ENCODE measurements around the gene PNRC1. TPM values are rescaled to one million over a fixed set of nuclear protein-coding genes. Genes with fewer than 3 reads are reported as not detected.

PNRC1 gene
- total RNA-seq, 1 donor from 2014 or later: 229 TPM

- no peak overlapping the region for H3K4me3 Mint-ChIP-seq
- H3K9me3 Mint-ChIP-seq: peaks cover 3% of the 10 kb centered on the region
- H3K27me3 Mint-ChIP-seq: no peaks in the 10 kb centered on the region
- no peak for TF ChIP-seq CTCF (IDR thresholded peaks at IDR 0.05)
- ChIA-PET POLR2A (interaction anchor here (0.7 kb wide), 2 partner anchors 356 to 1494 kb away, joined by 4 to 6 read pairs; no protein-coding TSS in a partner anchor), CTCF (no interaction called here)
- intact Hi-C loops (cut with micrococcal nuclease): no loop called here
- DNase-seq (no peak), ATAC-seq (ENCODE audit: low read depth) (no peak)
- no peaks in the 10 kb centered on the region for H3K36me3 Mint-ChIP-seq (ENCODE audit: low read depth)
- H3K27ac Mint-ChIP-seq: no peak overlapping the region
- H3K4me1 Mint-ChIP-seq: peaks cover 6% of the 10 kb centered on the region
Observed at GRCh38 chr6:89045011-89045387, 35.6 kb upstream of the PNRC1 start.

GRCh38 chr6:89045576-89045975 is 35.0 kb upstream of the PNRC1 start:
- no peaks in the 10 kb centered on the region for H3K9me3 Mint-ChIP-seq
- ChIA-PET POLR2A (no interaction called here), CTCF (no interaction called here)
- no peak overlapping the region for H3K27ac Mint-ChIP-seq
- peaks cover 6% of the 10 kb centered on the region for H3K4me1 Mint-ChIP-seq
- no peaks in the 10 kb centered on the region for H3K27me3 Mint-ChIP-seq
- intact Hi-C loops (cut with micrococcal nuclease): no loop called here
- H3K36me3 Mint-ChIP-seq (ENCODE audit: low read depth): no peaks in the 10 kb centered on the region
- TF ChIP-seq CTCF (IDR thresholded peaks at IDR 0.05): no peak
- DNase-seq: no peak
- no peak overlapping the region for H3K4me3 Mint-ChIP-seq
- no peak for ATAC-seq (ENCODE audit: low read depth)

- no peaks in the 10 kb centered on the region for H3K9me3 Mint-ChIP-seq
- no peak for ATAC-seq (ENCODE audit: low read depth)
- no peaks in the 10 kb centered on the region for H3K36me3 Mint-ChIP-seq (ENCODE audit: low read depth)
- TF ChIP-seq CTCF (IDR thresholded peaks at IDR 0.05): no peak
- H3K4me1 Mint-ChIP-seq: peaks cover 5% of the 10 kb centered on the region
- CTCF ChIA-PET: no interaction called here
- DNase-seq: no peak
- H3K27me3 Mint-ChIP-seq: no peaks in the 10 kb centered on the region
- POLR2A ChIA-PET: interaction anchor here (1.4 kb wide), 1 partner anchor 32 kb away, joined by 3 read pairs; no protein-coding TSS in a partner anchor
- H3K27ac Mint-ChIP-seq: no peak overlapping the region
- H3K4me3 Mint-ChIP-seq: no peak overlapping the region
- intact Hi-C loops (cut with micrococcal nuclease): no loop called here
Observed at GRCh38 chr6:89047473-89047872, 33.1 kb upstream of the PNRC1 start.

- no peak for DNase-seq
- no peaks in the 10 kb centered on the region for H3K27me3 Mint-ChIP-seq
- ChIA-PET POLR2A (no interaction called here), CTCF (no interaction called here)
- no peak for ATAC-seq (ENCODE audit: low read depth)
- TF ChIP-seq CTCF (IDR thresholded peaks at IDR 0.05): no peak
- peaks cover 2% of the 10 kb centered on the region for H3K4me1 Mint-ChIP-seq
- no peak overlapping the region for H3K4me3 Mint-ChIP-seq
- H3K27ac Mint-ChIP-seq: no peak overlapping the region
- no peaks in the 10 kb centered on the region for H3K9me3 Mint-ChIP-seq
- intact Hi-C loops (cut with micrococcal nuclease): no loop called here
- H3K36me3 Mint-ChIP-seq (ENCODE audit: low read depth): no peaks in the 10 kb centered on the region
Observed at GRCh38 chr6:89048288-89048923, 32.1 kb upstream of the PNRC1 start.

GRCh38 chr6:89048985-89049384 is 31.6 kb upstream of the PNRC1 start:
- ATAC-seq (ENCODE audit: low read depth) (no peak), DNase-seq (no peak)
- no peak overlapping the region for H3K27ac Mint-ChIP-seq
- ChIA-PET CTCF (no interaction called here), POLR2A (no interaction called here)
- TF ChIP-seq CTCF (IDR thresholded peaks at IDR 0.05): no peak
- peaks cover 2% of the 10 kb centered on the region for H3K4me1 Mint-ChIP-seq
- H3K27me3 Mint-ChIP-seq: no peaks in the 10 kb centered on the region
- H3K9me3 Mint-ChIP-seq: no peaks in the 10 kb centered on the region
- intact Hi-C loops (cut with micrococcal nuclease): no loop called here
- H3K36me3 Mint-ChIP-seq (ENCODE audit: low read depth): no peaks in the 10 kb centered on the region
- no peak overlapping the region for H3K4me3 Mint-ChIP-seq
